A549 (cell line): ENCODE results near the gene EVI5L. TPM values are rescaled to one million over a fixed set of nuclear protein-coding genes. Genes with fewer than 3 reads are reported as not detected.

Source experiments
- ATAC-seq, 2 experiments: fragments of 200-7000 bp in 1 of 2; fragments of >200 bp in 1 of 2; cut with Nextera tagmentation in 1 of 2; cut with Tn5 transposase in 1 of 2; 3 replicates each; pipeline versions ENCODE4 v1.8.0 to v1.9.1; 2018 to 2020; ENCODE audit warnings: mild to moderate bottlenecking in 1 of 2, moderate library complexity in 1 of 2
- CTCF ChIA-PET: fragments of 300-600 bp; sonication (Branson Sonifier 250); formaldehyde crosslinking; extraction: SDS; loops from one replicate; lab custom pipeline; 2021; ENCODE audit warnings: antibody characterized with exemption, inconsistent platforms; lab: Yijun Ruan, JAX
- POLR2A ChIA-PET: fragments of 350-600 bp; formaldehyde crosslinking; extraction: SDS; loops from one replicate; lab custom pipeline; 2021; ENCODE audit warnings: antibody characterized with exemption, inconsistent platforms; lab: Yijun Ruan, JAX
- DNase-seq, 2 experiments: peaks; one replicate each; pipeline versions ENCODE4 v3.0.0 to v3.0.0-alpha.2; 2011 to 2016; ENCODE audit warnings: low read depth in 1 of 2, low spot score in 1 of 2
- FAIRE-seq: peaks from 2 replicates; lab custom pipeline; 2011; peaks lifted over from hg19 to GRCh38; lab: Jason Lieb, UNC
- H3K27ac ChIP-seq, 2 experiments: fragments of >200 bp; sonication (Bioruptor Twin); formaldehyde crosslinking; 3 replicates each; pipeline ENCODE4 v1.5.1; 2016 to 2017
- H3K4me1 ChIP-seq: fragments of >200 bp; sonication (Bioruptor Twin); formaldehyde crosslinking; 3 replicates; pipeline ENCODE4 v1.6.1; 2016
- H3K4me2 ChIP-seq: fragments of >200 bp; sonication (Bioruptor Twin); formaldehyde crosslinking; 3 replicates; pipeline ENCODE4 v1.6.1; 2016
- H3K4me3 ChIP-seq: fragments of >200 bp; sonication (Bioruptor Twin); formaldehyde crosslinking; 3 replicates; pipeline ENCODE4 v1.5.1; 2016
- H3K9me3 ChIP-seq: fragments of >200 bp; sonication (Bioruptor Twin); formaldehyde crosslinking; 3 replicates; pipeline ENCODE4 v1.6.1; 2016
- BHLHE40 ChIP-seq: IDR thresholded peaks from 2 replicates; pipeline ENCODE4 v1.6.1; 2012; ENCODE audit warnings: low read depth, low read length, inconsistent platforms
- CBX2 ChIP-seq: fragments of 200-600 bp; sonication (generic); IDR thresholded peaks from 2 replicates; pipeline ENCODE4 v1.6.1; 2016; ENCODE audit warnings: low read depth, mild to moderate bottlenecking, borderline replicate concordance
- EHF ChIP-seq: fragments of 250-450 bp; sonication (Bioruptor Pico); IDR thresholded peaks from 2 replicates; pipeline ENCODE4 v1.5.0; 2020; ENCODE audit warnings: mild to moderate bottlenecking
- HEYL ChIP-seq: fragments of 250-450 bp; sonication (Bioruptor Pico); IDR thresholded peaks from 2 replicates; pipeline ENCODE4 v1.8.0; 2021; ENCODE audit warnings: mild to moderate bottlenecking, moderate library complexity
- NPAS2 ChIP-seq: fragments of 250-450 bp; sonication (Bioruptor Pico); IDR thresholded peaks from 2 replicates; pipeline ENCODE4 v1.8.0; 2022; ENCODE audit warnings: mild to moderate bottlenecking, moderate library complexity, borderline replicate concordance
- NR3C1 ChIP-seq: fragments of >200 bp; sonication (Bioruptor Twin); formaldehyde crosslinking; IDR thresholded peaks from 3 replicates; pipeline ENCODE4 v1.6.1; 2017
- POLR2A ChIP-seq: IDR thresholded peaks from 2 replicates; pipeline ENCODE4 v1.6.1; 2012; ENCODE audit warnings: mild to moderate bottlenecking, low read length
- RAD21 ChIP-seq, 2 experiments: fragments of >200 bp in 1 of 2; sonication (Bioruptor Twin) in 1 of 2; formaldehyde crosslinking in 1 of 2; IDR thresholded peaks in 1 of 2; conservative IDR thresholded peaks in 1 of 2; 2 replicates in 1 of 2; 3 replicates in 1 of 2; pipeline ENCODE4 v1.6.1; 2012 to 2018; ENCODE audit warnings: inconsistent platforms in 1 of 2
- RFX5 ChIP-seq: fragments of 450-650 bp; IDR thresholded peaks from 2 replicates; pipeline ENCODE4 v1.7.1; 2014; ENCODE audit warnings: antibody characterized with exemption, mild to moderate bottlenecking, moderate library complexity
- TP53 ChIP-seq: fragments of 250-450 bp; sonication (Bioruptor Pico); IDR thresholded peaks from 2 replicates; pipeline ENCODE4 v1.5.0; 2021; ENCODE audit warnings: mild to moderate bottlenecking, moderate library complexity
- ZSCAN20 ChIP-seq: fragments of 250-450 bp; sonication (Bioruptor Pico); IDR thresholded peaks from 2 replicates; pipeline ENCODE4 v1.8.0; 2022; ENCODE audit warnings: mild to moderate bottlenecking, moderate library complexity
- WGBS: methylation state at CpG from one replicate; pipeline ENCODE4 v1.1.6; 2017; ENCODE audit errors: missing lambda C conversion rate; 5-methylcytosine and 5-hydroxymethylcytosine counted together
- polyA plus RNA-seq, 4 experiments: library from polyadenylated mRNA; depleted of rRNA in 3 of 4; stranded (reverse); fragments of >200 nt; fragmentation: RNase III in 1 of 4; extraction: RNeasy Plus Mini Kit Qiagen cat#74134 plus additional on column Dnase treatment in 1 of 4; gene quantifications; 2 replicates in 3 of 4; 3 replicates in 1 of 4; pipeline ENCODE4 v1.2.3, GENCODE V29; 2011 to 2017
- TF ChIP-seq, protein P1 (sequence below): fragments of 250-450 bp; sonication (Bioruptor Pico); IDR thresholded peaks from 2 replicates; pipeline ENCODE4 v1.5.0; 2021; ENCODE audit warnings: mild to moderate bottlenecking, moderate library complexity, borderline replicate concordance
- TF ChIP-seq, protein P2 (sequence below): IDR thresholded peaks from 2 replicates; pipeline ENCODE4 v1.6.1; 2012; ENCODE audit warnings: low read depth, borderline replicate concordance
- TF ChIP-seq, protein P3 (sequence below): IDR thresholded peaks from 2 replicates; pipeline ENCODE4 v1.6.1; 2012

The EVI5L gene
- polyA plus RNA-seq, 2 of the 4 experiments (the other 2 are of a cell fraction): 1.2 to 1.8 TPM

GRCh38 chr19:7866399-7867091, 36.5 kb downstream of the EVI5L start (continued):
- TF ChIP-seq TP53 (CRISPR knock-in tag) (no peak), HEYL (CRISPR knock-in tag) (no peak), RAD21 (conservative IDR thresholded peaks at IDR 0.05 in 1 of 2, IDR thresholded peaks at IDR 0.05 in 1 of 2) (no peak), NPAS2 (CRISPR knock-in tag) (no peak), POLR2A (no peak), RFX5 (no peak)

GRCh38 chr19:7867092-7867844, 37.2 kb downstream of the EVI5L start:
- H3K9me3 ChIP-seq: no peaks in the 10 kb centered on the region
- H3K4me2 ChIP-seq: no peak overlapping the region
- no peak for ATAC-seq
- ChIA-PET CTCF (interaction anchor here (2.3 to 2.5 kb wide), 3 partner anchors 14 to 53 kb away, joined by 10 to 18 read pairs (median 13); partner anchors contain the start of gene SNAPC2), POLR2A (interaction anchor here (0.7 kb wide), 1 partner anchor 328 kb away, joined by 4 read pairs; no protein-coding TSS in a partner anchor)
- FAIRE-seq: no peak
- no peak overlapping the region for H3K27ac ChIP-seq
- WGBS: 86% methylated on average over 6 of the region's 9 CpGs
- TF ChIP-seq EHF (CRISPR knock-in tag) (no peak), CBX2 (no peak), BHLHE40 (no peak), ZSCAN20 (CRISPR knock-in tag) (no peak)
- TF ChIP-seq, protein P1, sequence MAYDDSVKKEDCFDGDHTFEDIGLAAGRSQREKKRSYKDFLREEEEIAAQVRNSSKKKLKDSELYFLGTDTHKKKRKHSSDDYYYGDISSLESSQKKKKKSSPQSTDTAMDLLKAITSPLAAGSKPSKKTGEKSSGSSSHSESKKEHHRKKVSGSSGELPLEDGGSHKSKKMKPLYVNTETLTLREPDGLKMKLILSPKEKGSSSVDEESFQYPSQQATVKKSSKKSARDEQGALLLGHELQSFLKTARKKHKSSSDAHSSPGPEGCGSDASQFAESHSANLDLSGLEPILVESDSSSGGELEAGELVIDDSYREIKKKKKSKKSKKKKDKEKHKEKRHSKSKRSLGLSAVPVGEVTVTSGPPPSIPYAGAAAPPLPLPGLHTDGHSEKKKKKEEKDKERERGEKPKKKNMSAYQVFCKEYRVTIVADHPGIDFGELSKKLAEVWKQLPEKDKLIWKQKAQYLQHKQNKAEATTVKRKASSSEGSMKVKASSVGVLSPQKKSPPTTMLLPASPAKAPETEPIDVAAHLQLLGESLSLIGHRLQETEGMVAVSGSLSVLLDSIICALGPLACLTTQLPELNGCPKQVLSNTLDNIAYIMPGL: no peak
- no peak for DNase-seq
- peaks cover 20% of the 10 kb centered on the region for H3K4me1 ChIP-seq
- no peak overlapping the region for H3K4me3 ChIP-seq

DNA sequence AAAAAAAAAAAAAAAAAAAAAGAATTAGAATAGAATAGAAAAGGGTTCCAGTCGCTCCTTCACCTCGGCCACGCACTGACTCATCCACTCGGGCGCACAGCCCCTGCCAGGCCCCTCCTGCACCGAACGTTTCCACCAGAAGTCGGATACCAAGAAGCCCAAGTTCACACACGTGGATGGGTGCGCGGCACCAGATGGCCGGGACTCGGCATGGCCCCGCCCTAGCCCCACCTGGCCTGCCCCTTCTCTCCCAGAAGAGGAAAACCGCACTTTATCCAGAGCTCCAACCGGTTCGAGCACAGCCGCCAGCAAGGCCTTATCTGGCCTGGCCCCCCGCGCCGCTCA, 38.3 kb downstream of the EVI5L start:
- 7% methylated on average over 13 of the region's 21 CpGs for WGBS
- FAIRE-seq (no peak), ATAC-seq (peak in 1 of 2 experiments; percentile 11; a peak in 3 of 6 replicates), DNase-seq (peak in 1 of 2 experiments; percentile 68)
- Histone ChIP-seq H3K27ac (peak overlapping the region; percentile 49 to 82; a peak in 5 of 6 replicates), H3K4me2 (peak overlapping the region; percentile 81), H3K9me3 (no peaks in the 10 kb centered on the region), H3K4me3 (peak overlapping the region; percentile 54), H3K4me1 (peaks cover 23% of the 10 kb centered on the region)
- ChIA-PET CTCF (interaction anchor here (0.6 to 2.5 kb wide), 21 partner anchors 9 to 205 kb away, joined by 3 to 25 read pairs (median 10); partner anchors contain the start of genes MAP2K7, SNAPC2 and TIMM44), POLR2A (interaction anchor here (0.7 to 2.2 kb wide), 4 partner anchors 16 to 52 kb away, joined by 5 to 13 read pairs (median 8); partner anchors contain the start of genes LRRC8E, MAP2K7 and SNAPC2)
- TF ChIP-seq NR3C1: no peak
- TF ChIP-seq, protein P2, sequence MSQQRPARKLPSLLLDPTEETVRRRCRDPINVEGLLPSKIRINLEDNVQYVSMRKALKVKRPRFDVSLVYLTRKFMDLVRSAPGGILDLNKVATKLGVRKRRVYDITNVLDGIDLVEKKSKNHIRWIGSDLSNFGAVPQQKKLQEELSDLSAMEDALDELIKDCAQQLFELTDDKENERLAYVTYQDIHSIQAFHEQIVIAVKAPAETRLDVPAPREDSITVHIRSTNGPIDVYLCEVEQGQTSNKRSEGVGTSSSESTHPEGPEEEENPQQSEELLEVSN: peak; percentile 45; the same call in 1 of the 2 replicates
- TF ChIP-seq, protein P3, sequence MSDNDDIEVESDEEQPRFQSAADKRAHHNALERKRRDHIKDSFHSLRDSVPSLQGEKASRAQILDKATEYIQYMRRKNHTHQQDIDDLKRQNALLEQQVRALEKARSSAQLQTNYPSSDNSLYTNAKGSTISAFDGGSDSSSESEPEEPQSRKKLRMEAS: peak; percentile 53; the same call in 1 of the 2 replicates
